ENCODE results near the gene EDARADD.

GRCh38 chr1:236472850-236473788 is 79.0 kb downstream of the EDARADD start:
- TF ChIP-seq, protein P1, sequence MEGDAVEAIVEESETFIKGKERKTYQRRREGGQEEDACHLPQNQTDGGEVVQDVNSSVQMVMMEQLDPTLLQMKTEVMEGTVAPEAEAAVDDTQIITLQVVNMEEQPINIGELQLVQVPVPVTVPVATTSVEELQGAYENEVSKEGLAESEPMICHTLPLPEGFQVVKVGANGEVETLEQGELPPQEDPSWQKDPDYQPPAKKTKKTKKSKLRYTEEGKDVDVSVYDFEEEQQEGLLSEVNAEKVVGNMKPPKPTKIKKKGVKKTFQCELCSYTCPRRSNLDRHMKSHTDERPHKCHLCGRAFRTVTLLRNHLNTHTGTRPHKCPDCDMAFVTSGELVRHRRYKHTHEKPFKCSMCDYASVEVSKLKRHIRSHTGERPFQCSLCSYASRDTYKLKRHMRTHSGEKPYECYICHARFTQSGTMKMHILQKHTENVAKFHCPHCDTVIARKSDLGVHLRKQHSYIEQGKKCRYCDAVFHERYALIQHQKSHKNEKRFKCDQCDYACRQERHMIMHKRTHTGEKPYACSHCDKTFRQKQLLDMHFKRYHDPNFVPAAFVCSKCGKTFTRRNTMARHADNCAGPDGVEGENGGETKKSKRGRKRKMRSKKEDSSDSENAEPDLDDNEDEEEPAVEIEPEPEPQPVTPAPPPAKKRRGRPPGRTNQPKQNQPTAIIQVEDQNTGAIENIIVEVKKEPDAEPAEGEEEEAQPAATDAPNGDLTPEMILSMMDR (conservative IDR thresholded peaks at IDR 0.05; ENCODE audit: low read depth, low read length), result no peak
- no peak for TF ChIP-seq EZH2 (IDR thresholded peaks at IDR 0.05; ENCODE audit: borderline replicate concordance, low read depth, low read length, poor library complexity, severe bottlenecking)

Measured in A673 (cell line).